Measurements from ENCODE around the gene RAB11FIP4. TPM values are rescaled to one million over a fixed set of nuclear protein-coding genes. Genes with fewer than 3 reads are reported as not detected.

The RAB11FIP4 gene
- total and polyA plus RNA-seq, 8 donors, result 6.5 to 42.7 (median 24.5) TPM

DNA sequence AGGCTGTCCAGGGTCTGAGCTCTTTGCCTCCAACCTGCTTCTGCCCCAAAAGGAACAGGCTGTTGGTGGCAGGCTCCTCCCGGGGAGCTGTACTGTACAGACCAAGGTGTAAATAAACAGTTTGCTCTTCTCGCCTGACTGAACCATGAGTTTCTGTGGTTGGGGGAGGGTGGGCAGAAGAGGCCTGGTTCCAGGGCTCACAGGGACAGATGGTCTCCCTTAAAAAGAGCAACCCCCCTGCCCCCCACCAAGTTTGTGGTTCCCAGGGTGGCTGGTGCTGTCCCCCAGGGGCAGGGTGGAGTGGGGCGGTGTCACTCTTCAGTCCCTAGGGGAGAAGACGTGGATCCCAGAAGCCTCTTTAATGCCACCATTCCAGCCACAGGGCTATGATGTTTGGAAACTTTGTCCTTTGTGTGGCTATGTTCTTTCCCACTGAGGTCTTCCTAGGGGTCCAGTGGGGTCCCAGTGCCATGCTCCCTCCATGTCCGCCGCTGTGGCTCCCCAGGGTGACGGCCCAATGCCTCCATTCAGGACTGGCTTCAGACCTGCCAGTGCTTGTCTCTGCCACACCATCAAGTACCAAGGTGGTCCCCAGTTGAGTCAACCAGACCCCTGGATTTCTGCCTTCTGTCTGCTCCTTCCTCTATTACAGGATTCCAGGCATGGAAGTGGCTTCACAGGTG lies 146.7 kb downstream of the RAB11FIP4 start:
- TF ChIP-seq, protein P1, sequence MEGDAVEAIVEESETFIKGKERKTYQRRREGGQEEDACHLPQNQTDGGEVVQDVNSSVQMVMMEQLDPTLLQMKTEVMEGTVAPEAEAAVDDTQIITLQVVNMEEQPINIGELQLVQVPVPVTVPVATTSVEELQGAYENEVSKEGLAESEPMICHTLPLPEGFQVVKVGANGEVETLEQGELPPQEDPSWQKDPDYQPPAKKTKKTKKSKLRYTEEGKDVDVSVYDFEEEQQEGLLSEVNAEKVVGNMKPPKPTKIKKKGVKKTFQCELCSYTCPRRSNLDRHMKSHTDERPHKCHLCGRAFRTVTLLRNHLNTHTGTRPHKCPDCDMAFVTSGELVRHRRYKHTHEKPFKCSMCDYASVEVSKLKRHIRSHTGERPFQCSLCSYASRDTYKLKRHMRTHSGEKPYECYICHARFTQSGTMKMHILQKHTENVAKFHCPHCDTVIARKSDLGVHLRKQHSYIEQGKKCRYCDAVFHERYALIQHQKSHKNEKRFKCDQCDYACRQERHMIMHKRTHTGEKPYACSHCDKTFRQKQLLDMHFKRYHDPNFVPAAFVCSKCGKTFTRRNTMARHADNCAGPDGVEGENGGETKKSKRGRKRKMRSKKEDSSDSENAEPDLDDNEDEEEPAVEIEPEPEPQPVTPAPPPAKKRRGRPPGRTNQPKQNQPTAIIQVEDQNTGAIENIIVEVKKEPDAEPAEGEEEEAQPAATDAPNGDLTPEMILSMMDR (IDR thresholded peaks at IDR 0.05), result no peak
- peaks cover 0 to 4% (median 0%) of the 10 kb centered on the region in 3 donors for H3K4me1 ChIP-seq
- intact Hi-C loops (cut with DNase I), result no loop called here
- WGBS, 2 donors, result 85 to 88% methylated on average over 7 of the region's 7 CpGs
- FAIRE-seq (no peak), DNase-seq (no peak), ATAC-seq (peak; percentile 10 to 53 (median 40))
- H3K27me3 ChIP-seq, result no peaks in the 10 kb centered on the region
- H3K27ac ChIP-seq, result no peak overlapping the region
- H3K36me3 ChIP-seq, result no peaks in the 10 kb centered on the region
- no peaks in the 10 kb centered on the region for H3K9me3 ChIP-seq
- no peak overlapping the region for H3K4me3 ChIP-seq

DNA sequence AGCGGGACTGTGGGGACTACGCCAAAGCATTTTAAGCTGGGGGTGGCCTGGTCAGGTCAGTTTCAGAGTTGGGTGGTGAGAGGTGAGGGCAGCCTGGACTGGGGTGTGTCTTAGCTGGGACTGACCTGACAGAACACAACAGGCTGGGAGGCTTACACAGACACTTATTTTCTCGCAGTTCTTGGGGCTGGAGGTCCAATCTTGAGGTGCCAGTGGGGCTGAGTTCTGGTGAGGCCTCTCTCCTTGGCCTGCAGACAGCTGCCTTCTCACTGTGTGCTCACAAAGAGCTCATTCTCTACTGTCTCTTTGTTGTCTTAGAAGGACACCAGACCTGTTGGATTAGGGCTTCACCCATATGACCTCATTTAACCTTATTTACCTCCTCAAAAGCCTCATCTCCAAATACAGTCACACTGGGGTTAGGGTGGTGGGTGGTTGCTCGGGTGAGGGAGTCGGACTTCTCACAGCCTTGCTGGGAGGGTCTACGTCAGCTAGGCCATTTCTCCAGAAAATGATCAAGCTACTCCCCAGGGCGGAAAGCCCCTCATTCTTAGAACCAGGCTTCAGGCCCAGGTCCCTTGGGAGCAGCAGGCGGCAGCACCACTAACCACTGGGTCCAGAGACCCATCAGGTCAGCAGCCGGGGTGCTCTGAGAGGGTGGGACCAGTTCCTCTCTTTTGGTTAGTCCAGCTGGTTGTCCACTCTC lies 149.3 kb downstream of the RAB11FIP4 start:
- peaks cover 0 to 4% (median 0%) of the 10 kb centered on the region in 3 donors for H3K4me1 ChIP-seq
- no peak overlapping the region for H3K27ac ChIP-seq
- ATAC-seq (no peak), DNase-seq (no peak), FAIRE-seq (no peak)
- no peaks in the 10 kb centered on the region for H3K36me3 ChIP-seq
- TF ChIP-seq, protein P1 (IDR thresholded peaks at IDR 0.05), result no peak
- no peak overlapping the region for H3K4me3 ChIP-seq
- intact Hi-C loops (cut with DNase I), result no loop called here
- no peaks in the 10 kb centered on the region for H3K27me3 ChIP-seq
- WGBS, 2 donors, result 94 to 96% methylated on average over 9 of the region's 9 CpGs
- no peaks in the 10 kb centered on the region for H3K9me3 ChIP-seq

DNA sequence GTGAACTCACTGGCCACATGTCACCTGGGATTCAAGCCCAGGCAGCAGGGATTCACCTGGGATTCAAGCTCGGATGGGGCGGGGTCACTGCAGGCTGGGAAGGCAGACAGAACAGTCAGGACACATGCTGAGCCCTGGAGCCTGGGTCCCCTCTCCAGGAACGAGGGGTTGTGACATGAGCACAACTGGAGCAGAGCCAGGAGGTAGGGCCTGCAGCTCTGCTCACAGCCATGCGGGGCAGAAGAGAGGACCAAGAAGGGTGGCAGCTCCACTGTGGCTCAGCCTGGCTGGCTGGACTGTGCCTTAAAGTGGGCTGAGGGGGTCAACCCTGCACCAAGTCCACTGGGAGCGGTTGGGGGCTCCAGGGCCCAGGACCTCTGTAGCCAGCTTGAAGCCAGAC lies 150.1 kb downstream of the RAB11FIP4 start:
- Histone ChIP-seq H3K36me3 (no peaks in the 10 kb centered on the region), H3K27me3 (no peaks in the 10 kb centered on the region), H3K4me3 (no peak overlapping the region), H3K27ac (no peak overlapping the region), H3K4me1 (peaks cover 0 to 4% (median 0%) of the 10 kb centered on the region in 3 donors), H3K9me3 (no peaks in the 10 kb centered on the region)
- ATAC-seq (peak; percentile 35 to 61 (median 48)), DNase-seq (peak in 2 of 6 donors; percentile 60), FAIRE-seq (no peak)
- intact Hi-C loops (cut with DNase I), result no loop called here
- 60 to 65% methylated on average over 5 of the region's 5 CpGs for WGBS, 2 donors
- TF ChIP-seq, protein P1 (IDR thresholded peaks at IDR 0.05), result no peak

DNA sequence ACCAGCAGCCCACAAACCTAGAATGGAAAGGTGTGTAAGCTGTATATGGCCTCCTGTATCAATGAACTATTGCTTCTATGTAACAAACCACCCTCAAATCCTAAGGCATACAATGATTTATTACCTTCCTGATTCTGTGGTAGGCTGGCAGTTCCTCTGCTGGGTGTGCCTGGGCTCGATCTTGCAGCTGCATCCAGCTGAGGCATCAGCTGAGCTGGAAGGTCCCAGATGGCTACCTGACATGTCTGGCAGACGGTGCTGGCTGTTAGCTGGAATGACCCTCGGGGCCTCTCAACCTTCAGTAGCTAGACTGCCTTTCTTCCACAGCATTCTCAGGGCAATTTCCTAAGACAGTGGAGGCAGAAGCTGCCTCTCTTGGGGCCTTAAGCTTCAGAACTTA lies 152.7 kb downstream of the RAB11FIP4 start:
- Histone ChIP-seq H3K27me3 (no peaks in the 10 kb centered on the region), H3K4me1 (peaks cover 0 to 5% (median 4%) of the 10 kb centered on the region in 3 donors), H3K36me3 (no peaks in the 10 kb centered on the region), H3K9me3 (no peaks in the 10 kb centered on the region), H3K4me3 (no peak overlapping the region), H3K27ac (no peak overlapping the region)
- intact Hi-C loops (cut with DNase I), result no loop called here
- FAIRE-seq (no peak), DNase-seq (peak in 1 of 6 donors; percentile 14), ATAC-seq (no peak)
- WGBS, 2 donors, result 43 to 49% methylated on average over 3 of the region's 3 CpGs
- TF ChIP-seq, protein P1 (IDR thresholded peaks at IDR 0.05), result no peak

DNA sequence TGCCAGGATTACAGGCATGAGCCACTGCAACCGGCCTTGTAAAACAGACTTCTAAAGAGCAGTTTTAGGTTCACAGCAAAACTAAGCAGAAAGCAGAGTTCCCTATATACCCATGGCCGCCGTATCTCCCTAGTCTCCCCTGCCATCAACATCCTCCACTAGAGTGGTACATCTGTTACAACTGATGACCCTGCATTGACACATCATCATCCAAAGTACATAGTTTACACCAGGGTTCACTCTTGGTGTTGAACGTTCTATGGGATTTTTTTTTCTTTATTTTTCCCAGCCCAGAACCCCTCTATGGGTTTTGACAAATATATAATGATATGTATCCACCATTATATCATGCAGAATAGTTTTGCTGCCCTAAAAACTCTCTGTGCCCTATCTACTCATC lies 155.2 kb downstream of the RAB11FIP4 start:
- WGBS, 2 donors, result 76 to 79% methylated on average over 4 of the region's 4 CpGs
- peaks cover 0 to 5% (median 5%) of the 10 kb centered on the region in 3 donors for H3K4me1 ChIP-seq
- no peak overlapping the region for H3K4me3 ChIP-seq
- no peaks in the 10 kb centered on the region for H3K9me3 ChIP-seq
- no peak overlapping the region for H3K27ac ChIP-seq
- TF ChIP-seq, protein P1 (IDR thresholded peaks at IDR 0.05), result no peak
- no peak for FAIRE-seq
- no peaks in the 10 kb centered on the region for H3K36me3 ChIP-seq
- intact Hi-C loops (cut with DNase I), result no loop called here
- ATAC-seq, result no peak
- no peaks in the 10 kb centered on the region for H3K27me3 ChIP-seq
- DNase-seq, result no peak

All from pancreas (tissue), 10 donors.